Neuronal stem cell (in vitro differentiated cells): ENCODE measurements around the gene MOSMO.

Source experiments
- DNase-seq: peaks from one replicate; pipeline ENCODE4 v3.0.0-alpha.2; 2013; ENCODE audit warnings: low spot score
- H2AFZ ChIP-seq: one replicate; pipeline ENCODE4 v1.6.1; 2013; ENCODE audit warnings: mild to moderate bottlenecking, low read length, inconsistent platforms
- H2AK5ac ChIP-seq: 2 replicates; pipeline ENCODE4 v1.6.1; 2013; ENCODE audit warnings: low read depth, mild to moderate bottlenecking, inconsistent platforms, low read length, moderate library complexity, mixed read lengths
- H2BK120ac ChIP-seq: 2 replicates; pipeline ENCODE4 v1.6.1; 2013; ENCODE audit warnings: low read depth, mild to moderate bottlenecking, inconsistent platforms, low read length, moderate library complexity, mixed read lengths
- H2BK12ac ChIP-seq: one replicate; pipeline ENCODE4 v1.6.1; 2013; ENCODE audit warnings: low read length, inconsistent platforms
- H2BK15ac ChIP-seq: 2 replicates; pipeline ENCODE4 v1.6.1; 2013; ENCODE audit warnings: mild to moderate bottlenecking, low read length, inconsistent platforms, mixed read lengths
- H2BK5ac ChIP-seq: one replicate; pipeline ENCODE4 v1.6.1; 2013; ENCODE audit warnings: inconsistent platforms, mild to moderate bottlenecking, low read length, moderate library complexity
- H3K14ac ChIP-seq: one replicate; pipeline ENCODE4 v1.6.1; 2013; ENCODE audit warnings: low read length, inconsistent platforms
- H3K18ac ChIP-seq: 2 replicates; pipeline ENCODE4 v1.6.1; 2013; ENCODE audit warnings: low read length, inconsistent platforms
- H3K23ac ChIP-seq: 2 replicates; pipeline ENCODE4 v1.6.1; 2013; ENCODE audit warnings: low read depth, mild to moderate bottlenecking, mixed read lengths, low read length, inconsistent platforms; ENCODE audit not compliant: poor library complexity
- H3K27ac ChIP-seq: replicated peaks from 3 replicates; pipeline ENCODE4 v1.5.1; 2013; ENCODE audit warnings: low read length, inconsistent platforms
- H3K27me3 ChIP-seq, 3 experiments: 2 replicates each; pipeline ENCODE4 v1.6.1; 2013; ENCODE audit warnings: low read length in 3 of 3, mild to moderate bottlenecking in 2 of 3, inconsistent platforms in 1 of 3, low read depth in 1 of 3, mixed read lengths in 1 of 3, moderate library complexity in 1 of 3; ENCODE audit not compliant: control insufficient read depth in 3 of 3, insufficient read depth in 3 of 3
- H3K36me3 ChIP-seq, 2 donors: replicated peaks in 1 of 2; 2 replicates each; pipeline ENCODE4 v1.6.1; 2013; ENCODE audit warnings: low read length in 2 of 2; ENCODE audit not compliant: control insufficient read depth in 2 of 2, insufficient read depth in 2 of 2
- H3K4ac ChIP-seq: 2 replicates; pipeline ENCODE4 v1.6.1; 2013; ENCODE audit warnings: inconsistent platforms, mild to moderate bottlenecking, low read length, moderate library complexity
- H3K4me1 ChIP-seq, 2 donors: 1 replicate in 1 of 2; 2 replicates in 1 of 2; pipeline ENCODE4 v1.6.1; 2013; ENCODE audit warnings: low read length in 2 of 2, low read depth in 1 of 2; ENCODE audit not compliant: control insufficient read depth in 2 of 2, insufficient read depth in 1 of 2
- H3K4me2 ChIP-seq: one replicate; pipeline ENCODE4 v1.6.1; 2013; ENCODE audit warnings: mild to moderate bottlenecking, low read length, inconsistent platforms; ENCODE audit not compliant: insufficient read depth, poor library complexity, severe bottlenecking
- H3K4me3 ChIP-seq, 2 donors: 2 replicates each; pipeline ENCODE4 v1.5.1; 2013; ENCODE audit warnings: low read length in 2 of 2, mild to moderate bottlenecking in 2 of 2, inconsistent platforms in 1 of 2, moderate library complexity in 1 of 2
- H3K79me1 ChIP-seq: one replicate; pipeline ENCODE4 v1.6.1; 2013; ENCODE audit warnings: low read depth, mild to moderate bottlenecking, inconsistent platforms, low read length, moderate library complexity
- H3K9ac ChIP-seq: one replicate; pipeline ENCODE4 v1.6.1; 2013; ENCODE audit warnings: mild to moderate bottlenecking, low read depth, low read length, inconsistent platforms; ENCODE audit not compliant: poor library complexity
- H3K9me3 ChIP-seq, 2 donors: replicated peaks in 1 of 2; 2 replicates each; pipeline versions ENCODE3 to v1.6.1; 2013; ENCODE audit warnings: low read length in 2 of 2, mild to moderate bottlenecking in 2 of 2, inconsistent platforms in 1 of 2, low read depth in 1 of 2, mixed read lengths in 1 of 2, moderate library complexity in 1 of 2; ENCODE audit not compliant: control insufficient read depth in 2 of 2, insufficient read depth in 1 of 2
- H4K8ac ChIP-seq: one replicate; pipeline ENCODE4 v1.6.1; 2013; ENCODE audit warnings: low read depth, mild to moderate bottlenecking, inconsistent platforms, low read length, moderate library complexity
- H4K91ac ChIP-seq: one replicate; pipeline ENCODE4 v1.6.1; 2013; ENCODE audit warnings: low read length, low read depth, mild to moderate bottlenecking, inconsistent platforms; ENCODE audit not compliant: poor library complexity
- WGBS, 2 donors: extraction: QIAGEN DNeasy Blood & Tissue Kit; methylation state at CpG; one replicate each; pipeline ENCODE4 v1.1.7; 2013; ENCODE audit warnings: missing lambda C conversion rate in 2 of 2, mixed read lengths in 1 of 2; ENCODE audit not compliant: insufficient read length in 2 of 2, insufficient replicate concordance in 1 of 2; ENCODE audit errors: extremely low coverage in 2 of 2; 5-methylcytosine and 5-hydroxymethylcytosine counted together

The MOSMO gene

GRCh38 chr16:22054847-22055590 is 47.1 kb downstream of the MOSMO start:
- no peak overlapping the region for H2AK5ac ChIP-seq
- no peaks in the 10 kb centered on the region for H3K4me1 ChIP-seq
- H3K4me3 ChIP-seq, result no peak overlapping the region
- no peak overlapping the region for H3K27ac ChIP-seq
- H3K36me3 ChIP-seq, result peaks cover 0 to 2% of the 10 kb centered on the region in 2 donors
- H2BK15ac ChIP-seq, result no peak overlapping the region
- no peak overlapping the region for H2BK12ac ChIP-seq
- H3K18ac ChIP-seq, result no peak overlapping the region
- H2BK5ac ChIP-seq, result no peak overlapping the region
- H3K14ac ChIP-seq, result no peak overlapping the region
- no CpG with 5 or more reads among the region's 5 CpGs for WGBS, 2 donors
- H3K27me3 ChIP-seq, result no peaks in the 10 kb centered on the region
- H4K8ac ChIP-seq, result no peak overlapping the region
- no peak overlapping the region for H3K4me2 ChIP-seq
- H4K91ac ChIP-seq, result no peak overlapping the region
- DNase-seq, result no peak
- H3K9me3 ChIP-seq, result peaks cover 0 to 7% of the 10 kb centered on the region in 2 donors
- no peak overlapping the region for H3K23ac ChIP-seq
- H2BK120ac ChIP-seq, result no peak overlapping the region
- H3K4ac ChIP-seq, result no peak overlapping the region
- no peaks in the 10 kb centered on the region for H3K79me1 ChIP-seq
- no peak overlapping the region for H2AFZ ChIP-seq
- no peak overlapping the region for H3K9ac ChIP-seq

DNA sequence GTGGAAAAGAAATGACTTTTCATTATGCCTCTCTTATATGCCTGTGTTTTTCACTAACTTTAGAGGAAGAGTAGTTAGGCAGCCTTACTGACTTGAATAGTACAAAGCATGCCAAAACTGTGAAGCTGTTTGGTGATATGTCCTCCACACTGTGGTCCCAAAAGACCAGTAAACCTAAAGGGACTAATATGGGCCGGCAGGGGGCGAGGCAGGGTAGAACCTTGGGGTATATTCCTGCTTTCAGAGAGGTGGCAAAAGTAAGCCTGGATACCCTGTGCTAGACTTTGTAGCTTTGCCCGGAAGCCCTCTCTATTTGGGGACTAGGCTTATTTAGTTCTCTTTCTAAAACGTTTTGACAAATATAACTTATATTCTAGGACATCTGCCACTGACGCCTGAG is 48.0 kb downstream of the MOSMO start:
- no peak overlapping the region for H3K4me3 ChIP-seq
- no peak overlapping the region for H2BK5ac ChIP-seq

GRCh38 chr16:22063888-22064467 is 56.1 kb downstream of the MOSMO start:
- H2AFZ ChIP-seq, result no peak overlapping the region
- H2BK15ac ChIP-seq, result no peak overlapping the region
- H3K4me3 ChIP-seq, result no peak overlapping the region
- H4K91ac ChIP-seq, result no peak overlapping the region
- H3K18ac ChIP-seq, result no peak overlapping the region
- H3K36me3 ChIP-seq, result peaks cover 2 to 5% of the 10 kb centered on the region in 2 donors
- no peak overlapping the region for H2BK120ac ChIP-seq
- no peak overlapping the region for H4K8ac ChIP-seq
- peaks cover 0 to 6% of the 10 kb centered on the region in 2 donors for H3K4me1 ChIP-seq
- H3K23ac ChIP-seq, result no peak overlapping the region
- H3K4me2 ChIP-seq, result no peak overlapping the region
- no peak overlapping the region for H3K9ac ChIP-seq
- no peak overlapping the region for H3K4ac ChIP-seq
- no CpG with 5 or more reads among the region's 1 CpG for WGBS, 2 donors
- H3K27ac ChIP-seq, result peak overlapping the region; percentile 35
- H3K27me3 ChIP-seq, result no peaks in the 10 kb centered on the region
- H3K14ac ChIP-seq, result no peak overlapping the region
- peaks cover 4 to 27% of the 10 kb centered on the region in 2 donors for H3K9me3 ChIP-seq
- H2AK5ac ChIP-seq, result no peak overlapping the region
- no peaks in the 10 kb centered on the region for H3K79me1 ChIP-seq
- peak; percentile 32 for DNase-seq
- H2BK12ac ChIP-seq, result no peak overlapping the region
- H2BK5ac ChIP-seq, result no peak overlapping the region

More for the DNA sequence above, 48.0 kb downstream of the MOSMO start:
- no peak overlapping the region for H2BK12ac ChIP-seq
- no peaks in the 10 kb centered on the region for H3K79me1 ChIP-seq
- no peak for DNase-seq
- no peak overlapping the region for H3K23ac ChIP-seq
- no peak overlapping the region for H2BK15ac ChIP-seq
- H3K9me3 ChIP-seq, result peaks cover 0 to 7% of the 10 kb centered on the region in 2 donors
- H3K27ac ChIP-seq, result no peak overlapping the region
- H4K8ac ChIP-seq, result no peak overlapping the region
- H2AK5ac ChIP-seq, result no peak overlapping the region
- peaks cover 0 to 2% of the 10 kb centered on the region in 2 donors for H3K36me3 ChIP-seq
- H2BK120ac ChIP-seq, result no peak overlapping the region
- H3K9ac ChIP-seq, result no peak overlapping the region
- no peaks in the 10 kb centered on the region for H3K4me1 ChIP-seq
- no peak overlapping the region for H3K4ac ChIP-seq
- H3K4me2 ChIP-seq, result no peak overlapping the region
- no CpG with 5 or more reads among the region's 5 CpGs for WGBS, 2 donors
- no peak overlapping the region for H3K18ac ChIP-seq
- H2AFZ ChIP-seq, result no peak overlapping the region
- no peaks in the 10 kb centered on the region for H3K27me3 ChIP-seq
- no peak overlapping the region for H3K14ac ChIP-seq
- no peak overlapping the region for H4K91ac ChIP-seq

GRCh38 chr16:22065252-22065651 is 57.3 kb downstream of the MOSMO start:
- no peak overlapping the region for H3K14ac ChIP-seq
- no peak overlapping the region for H2BK15ac ChIP-seq
- no peak overlapping the region for H3K4me3 ChIP-seq
- no peak overlapping the region for H3K18ac ChIP-seq
- WGBS, 2 donors, result no CpG with 5 or more reads among the region's 1 CpG
- H3K9me3 ChIP-seq, result peaks cover 4 to 27% of the 10 kb centered on the region in 2 donors
- H2BK12ac ChIP-seq, result no peak overlapping the region
- no peaks in the 10 kb centered on the region for H3K79me1 ChIP-seq
- H3K23ac ChIP-seq, result no peak overlapping the region
- H3K4me1 ChIP-seq, result peaks cover 0 to 6% of the 10 kb centered on the region in 2 donors
- no peaks in the 10 kb centered on the region for H3K27me3 ChIP-seq
- no peak overlapping the region for H2BK5ac ChIP-seq
- H3K27ac ChIP-seq, result no peak overlapping the region
- no peak overlapping the region for H4K8ac ChIP-seq
- no peak overlapping the region for H3K4me2 ChIP-seq
- no peak overlapping the region for H3K9ac ChIP-seq
- no peak overlapping the region for H3K4ac ChIP-seq
- H4K91ac ChIP-seq, result no peak overlapping the region
- no peak overlapping the region for H2AK5ac ChIP-seq
- H2BK120ac ChIP-seq, result no peak overlapping the region
- DNase-seq, result no peak
- peaks cover 2 to 5% of the 10 kb centered on the region in 2 donors for H3K36me3 ChIP-seq
- H2AFZ ChIP-seq, result no peak overlapping the region
